HG03280 (cell line): ENCODE data around the gene DOCK2.
A peak's percentile ranks its signal among the peaks of the same experiment; 100 is the strongest.
"Not testable (repeated sequence)": the region's sequence is repeated elsewhere in the genome, so short reads cannot be mapped to it uniquely, and the experiment has no call there.

Experiments used
- ATAC-seq: cut with Tn5 transposase; IDR thresholded peaks from one replicate; pipeline ENCODE4 v1.9.1; 2021; ENCODE audit warnings: mild to moderate bottlenecking, moderate library complexity; ENCODE audit not compliant: unreplicated experiment

The DOCK2 gene

GRCh38 chr5:169923988-169924387 is 286.9 kb downstream of the DOCK2 start:
- ATAC-seq, result no peak

- ATAC-seq, result no peak
Measured at GRCh38 chr5:169933127-169933526, 296.1 kb downstream of the DOCK2 start.

GRCh38 chr5:169933616-169934015 is 296.5 kb downstream of the DOCK2 start:
- ATAC-seq, result no peak

GRCh38 chr5:169934990-169935389 is 297.9 kb downstream of the DOCK2 start:
- no peak for ATAC-seq

GRCh38 chr5:169935762-169936161 is 298.7 kb downstream of the DOCK2 start:
- ATAC-seq, result no peak

- ATAC-seq, result no peak
Measured at GRCh38 chr5:169938439-169938838, 301.4 kb downstream of the DOCK2 start.

GRCh38 chr5:169939731-169940130 is 302.7 kb downstream of the DOCK2 start:
- no peak for ATAC-seq

GRCh38 chr5:169941542-169941941 is 304.5 kb downstream of the DOCK2 start:
- no peak for ATAC-seq

GRCh38 chr5:169942181-169942580 is 305.1 kb downstream of the DOCK2 start:
- ATAC-seq, result no peak

GRCh38 chr5:169943026-169943425 is 306.0 kb downstream of the DOCK2 start:
- ATAC-seq, result no peak

- no peak for ATAC-seq
Measured at GRCh38 chr5:169944115-169944514, 307.0 kb downstream of the DOCK2 start.

- ATAC-seq, result no peak
Measured at GRCh38 chr5:169944922-169945680, 308.0 kb downstream of the DOCK2 start.

GRCh38 chr5:169945831-169946261 is 308.8 kb downstream of the DOCK2 start:
- ATAC-seq, result no peak

- no peak for ATAC-seq
Measured at GRCh38 chr5:169946743-169947295, 309.7 kb downstream of the DOCK2 start.

- peak; percentile 64 for ATAC-seq
Measured at GRCh38 chr5:169950333-169950732, 313.3 kb downstream of the DOCK2 start.

- ATAC-seq, result not testable (repeated sequence)
Measured at GRCh38 chr5:169953196-169953595, 316.1 kb downstream of the DOCK2 start.

GRCh38 chr5:169954786-169955185 is 317.7 kb downstream of the DOCK2 start:
- ATAC-seq, result no peak

GRCh38 chr5:169956126-169956525 is 319.1 kb downstream of the DOCK2 start:
- no peak for ATAC-seq

- no peak for ATAC-seq
Measured at GRCh38 chr5:169956756-169957155, 319.7 kb downstream of the DOCK2 start.

GRCh38 chr5:169958278-169958677 is 321.2 kb downstream of the DOCK2 start:
- ATAC-seq, result no peak

GRCh38 chr5:169960659-169961058 is 323.6 kb downstream of the DOCK2 start:
- ATAC-seq, result no peak

- ATAC-seq, result no peak
Measured at GRCh38 chr5:169964246-169964645, 327.2 kb downstream of the DOCK2 start.

- ATAC-seq, result no peak
Measured at GRCh38 chr5:169970339-169970738, 333.3 kb downstream of the DOCK2 start.
